GM12878 (cell line): Measurements from ENCODE around the gene DENND1A. TPM values are rescaled to one million over a fixed set of nuclear protein-coding genes. Genes with fewer than 3 reads are reported as not detected.

Experiments
- ATAC-seq: fragments of 200-7000 bp; cut with Tn5 transposase; 3 replicates; pipeline ENCODE4 v1.9.1; 2020; ENCODE audit warnings: mild to moderate bottlenecking, moderate library complexity
- BruUV-seq: library from RNA; stranded (reverse); fragments of 400-500 nt; replicated peaks from 2 replicates; lab custom pipeline; 2021; lab: Mats Ljungman, UMichigan
- CTCF ChIA-PET: fragments of 300-600 bp; sonication (Branson Sonifier 250); formaldehyde crosslinking; extraction: SDS; loops from one replicate; lab custom pipeline; 2021; ENCODE audit warnings: inconsistent platforms; lab: Yijun Ruan, JAX
- POLR2A ChIA-PET: fragments of 350-600 bp; formaldehyde crosslinking; extraction: SDS; loops from one replicate; lab custom pipeline; 2021; ENCODE audit warnings: inconsistent platforms; lab: Charles Lee
- RAD21 ChIA-PET: fragments of 300-600 bp; sonication (Branson Sonifier 250); formaldehyde crosslinking; loops from one replicate; lab custom pipeline; 2023; ENCODE audit warnings: antibody characterized with exemption; ENCODE audit not compliant: unreplicated experiment; lab: Charles Lee
- SMC1A ChIA-PET: fragments of 300-600 bp; sonication (Branson Sonifier 250); formaldehyde crosslinking; loops from one replicate; lab custom pipeline; 2023; ENCODE audit not compliant: unreplicated experiment, uncharacterized antibody; lab: Charles Lee
- DNase-seq: peaks from one replicate; pipeline ENCODE4 v3.0.0-alpha.2; 2011; ENCODE audit warnings: low read depth, low spot score
- FAIRE-seq: peaks from 3 replicates; lab custom pipeline; 2011; peaks lifted over from hg19 to GRCh38; lab: Jason Lieb, UNC
- H2AFZ ChIP-seq: 2 replicates; pipeline ENCODE4 v1.6.0; 2011; ENCODE audit warnings: low read depth, low read length, control low read depth; ENCODE audit not compliant: control insufficient read depth
- H3K27ac ChIP-seq: 2 replicates; pipeline ENCODE4 v1.5.1; 2011; ENCODE audit warnings: control low read depth; ENCODE audit not compliant: control insufficient read depth, insufficient read depth
- H3K27me3 ChIP-seq, 2 experiments: replicated peaks in 1 of 2; 2 replicates each; pipeline versions ENCODE4 v1.6.0 to v1.6.1; 2011; ENCODE audit warnings: low read length in 1 of 2; ENCODE audit not compliant: control insufficient read depth in 2 of 2, insufficient read depth in 2 of 2
- H3K36me3 ChIP-seq, 2 experiments: 2 replicates each; pipeline ENCODE4 v1.5.1; 2011; ENCODE audit warnings: low read length in 1 of 2; ENCODE audit not compliant: control insufficient read depth in 2 of 2, insufficient read depth in 2 of 2
- H3K4me1 ChIP-seq: 2 replicates; pipeline ENCODE4 v1.6.1; 2011; ENCODE audit warnings: mild to moderate bottlenecking, low read length, moderate library complexity, mixed read lengths; ENCODE audit not compliant: control insufficient read depth, insufficient read depth
- H3K4me2 ChIP-seq: 2 replicates; pipeline ENCODE4 v1.6.0; 2011; ENCODE audit warnings: control low read depth; ENCODE audit not compliant: control insufficient read depth, insufficient read depth
- H3K4me3 ChIP-seq: fragments of 200-600 bp; sonication (generic); 2 replicates; pipeline ENCODE4 v1.5.1; 2016
- H3K79me2 ChIP-seq: 2 replicates; pipeline ENCODE4 v1.6.0; 2011; ENCODE audit warnings: low read length; ENCODE audit not compliant: control insufficient read depth, insufficient read depth
- H3K9ac ChIP-seq: 2 replicates; pipeline ENCODE4 v1.8.0; 2011; ENCODE audit warnings: low read length, control low read depth, mixed read lengths; ENCODE audit not compliant: control insufficient read depth, insufficient read depth
- H3K9me3 ChIP-seq: replicated peaks from 3 replicates; pipeline ENCODE4 v1.5.1; 2011; ENCODE audit warnings: mild to moderate bottlenecking, low read length; ENCODE audit not compliant: control insufficient read depth, insufficient read depth
- H4K20me1 ChIP-seq: 2 replicates; pipeline ENCODE4 v1.6.0; 2011; ENCODE audit not compliant: control insufficient read depth, insufficient read depth
- BCL11A ChIP-seq: IDR thresholded peaks from 2 replicates; pipeline ENCODE4 v1.6.1; 2011; ENCODE audit warnings: low read depth, low read length
- BHLHE40 ChIP-seq, 2 experiments: fragments of 450-650 bp in 1 of 2; IDR thresholded peaks; 2 replicates each; pipeline ENCODE4 v1.6.1; 2011 to 2017; ENCODE audit warnings: low read depth in 2 of 2, borderline replicate concordance in 1 of 2, improper control_type of control experiment in 1 of 2, low read length in 1 of 2, mild to moderate bottlenecking in 1 of 2
- CBFB ChIP-seq: IDR thresholded peaks from 2 replicates; pipeline ENCODE4 v1.6.1; 2016; ENCODE audit warnings: antibody characterized with exemption, low read depth
- CEBPB ChIP-seq, 2 experiments: fragments of 150-350 bp in 1 of 2; IDR thresholded peaks; 2 replicates each; pipeline ENCODE4 v1.6.1; 2012 to 2014; ENCODE audit warnings: low read depth in 2 of 2, low read length in 2 of 2, borderline replicate concordance in 1 of 2, inconsistent platforms in 1 of 2
- DPF2 ChIP-seq: fragments of 450-650 bp; IDR thresholded peaks from 2 replicates; pipeline ENCODE4 v1.6.1; 2017; ENCODE audit warnings: mild to moderate bottlenecking
- FOXM1 ChIP-seq: IDR thresholded peaks from 2 replicates; pipeline ENCODE4 v1.6.1; 2012; ENCODE audit warnings: low read depth, mild to moderate bottlenecking, inconsistent platforms, low read length, moderate library complexity
- GATAD2B ChIP-seq: fragments of 450-650 bp; conservative IDR thresholded peaks from 2 replicates; pipeline ENCODE4 v1.6.1; 2017; ENCODE audit warnings: low read depth, mild to moderate bottlenecking, moderate library complexity
- IRF3 ChIP-seq: fragments of 450-650 bp; IDR thresholded peaks from 2 replicates; pipeline ENCODE4 v1.6.1; 2014; ENCODE audit warnings: mild to moderate bottlenecking
- KAT2A ChIP-seq: conservative IDR thresholded peaks from 2 replicates; pipeline ENCODE4 v1.6.1; 2011; ENCODE audit warnings: low read depth, low read length; ENCODE audit not compliant: control insufficient read depth
- NRF1 ChIP-seq: conservative IDR thresholded peaks from 2 replicates; pipeline ENCODE4 v1.6.1; 2011; ENCODE audit warnings: mild to moderate bottlenecking, low read depth, low read length, improper control_type of control experiment
- POU2F2 ChIP-seq: IDR thresholded peaks from 3 replicates; pipeline ENCODE4 v1.6.1; 2011; ENCODE audit warnings: low read depth, mild to moderate bottlenecking, low read length, borderline replicate concordance
- RAD51 ChIP-seq: fragments of 450-650 bp; IDR thresholded peaks from 2 replicates; pipeline ENCODE4 v1.6.1; 2016; ENCODE audit warnings: moderate library complexity, mild to moderate bottlenecking, inconsistent platforms
- RB1 ChIP-seq: fragments of 450-650 bp; formaldehyde crosslinking; IDR thresholded peaks from 2 replicates; pipeline ENCODE4 v1.6.1; 2017; ENCODE audit warnings: mild to moderate bottlenecking, borderline replicate concordance
- RCOR1 ChIP-seq: conservative IDR thresholded peaks from 2 replicates; pipeline ENCODE4 v1.6.1; 2012; ENCODE audit warnings: low read depth, low read length, improper control_type of control experiment
- RUNX3 ChIP-seq: IDR thresholded peaks from 2 replicates; pipeline ENCODE4 v1.6.1; 2012; ENCODE audit warnings: low read length, inconsistent platforms
- SIX5 ChIP-seq: IDR thresholded peaks from 2 replicates; pipeline ENCODE4 v1.6.1; 2011; ENCODE audit warnings: mild to moderate bottlenecking, low read depth, low read length, moderate library complexity; ENCODE audit not compliant: severe bottlenecking
- SUZ12 ChIP-seq: fragments of 200-600 bp; sonication (generic); IDR thresholded peaks from one replicate; pipeline ENCODE4 v1.6.1; 2018; ENCODE audit warnings: antibody characterized with exemption, mild to moderate bottlenecking; ENCODE audit not compliant: unreplicated experiment
- YY1 ChIP-seq: IDR thresholded peaks from 2 replicates; pipeline ENCODE4 v1.6.1; 2011; ENCODE audit warnings: low read depth, mild to moderate bottlenecking, low read length
- ZNF207 ChIP-seq: fragments of 450-650 bp; IDR thresholded peaks from 2 replicates; pipeline ENCODE4 v1.6.1; 2014; ENCODE audit warnings: antibody characterized with exemption, mild to moderate bottlenecking, borderline replicate concordance
- ZNF384 ChIP-seq: IDR thresholded peaks from 2 replicates; pipeline ENCODE4 v1.6.1; 2012; ENCODE audit warnings: low read depth, mild to moderate bottlenecking, low read length, improper control_type of control experiment, borderline replicate concordance
- WGBS: methylation state at CpG from one replicate; pipeline ENCODE4 v1.1.6; 2016; ENCODE audit warnings: low lambda C conversion rate; ENCODE audit not compliant: insufficient replicate concordance, insufficient coverage; ENCODE audit errors: missing lambda C conversion rate; 5-methylcytosine and 5-hydroxymethylcytosine counted together
- in situ Hi-C: fragments of 300-500 bp; cut with MboI; formaldehyde crosslinking; loops from 9 replicates; pipeline ENCODE4 v1.14.3; 2018; ENCODE audit warnings: mixed read lengths
- intact Hi-C: fragments of 100-400 bp; cut with micrococcal nuclease; formaldehyde crosslinking; loops from one replicate; pipeline ENCODE4 v1.14.2; 2022; ENCODE audit not compliant: unreplicated experiment
- polyA plus RNA-seq, 11 experiments: library from polyadenylated mRNA; depleted of rRNA in 4 of 11; unstranded in 6 of 11; stranded (reverse) in 5 of 11; fragments of >200 nt; fragmentation: Nextera tagmentation in 4 of 11; fragmentation: Illumina TruSeq in 1 of 11; extraction: Ambion mirVana in 4 of 11; extraction: Trizol in 1 of 11; gene quantifications; 1 replicate in 1 of 11; 2 replicates in 10 of 11; pipeline versions ENCODE4 v1.2.1 to v1.2.3, GENCODE V29; 2011 to 2016; ENCODE audit warnings: inconsistent platforms in 2 of 11, missing spikeins in 2 of 11, low read depth in 1 of 11
- total RNA-seq, 4 experiments: library from RNA; depleted of rRNA in 3 of 4; stranded (reverse); fragments of >200 nt in 3 of 4; fragmentation: Illumina TruSeq in 1 of 4; extraction: Trizol in 1 of 4; gene quantifications; 2 replicates each; pipeline versions ENCODE4 v1.2.1 to v1.2.3, GENCODE V29; 2013 to 2021

DENND1A gene
- total and polyA plus RNA-seq, 10 of the 15 experiments (the other 5 are each of a cell fraction or from before 2014, with no cell fraction given): 14.1 to 48.6 (median 35.2) TPM

GRCh38 chr9:123445116-123445515 is 484.8 kb downstream of the DENND1A start:
- H3K4me1 ChIP-seq: no peaks in the 10 kb centered on the region
- no peaks in the 10 kb centered on the region for H3K27me3 ChIP-seq
- H3K79me2 ChIP-seq: no peaks in the 10 kb centered on the region
- no TSS peak for BruUV-seq
- H3K4me2 ChIP-seq: no peak overlapping the region
- H3K4me3 ChIP-seq: no peak overlapping the region
- ChIA-PET CTCF (interaction anchor here (0.7 kb wide), 1 partner anchor 1940 kb away, joined by 3 read pairs; no protein-coding TSS in a partner anchor), POLR2A (no interaction called here), RAD21 (no interaction called here)
- H3K9me3 ChIP-seq: no peaks in the 10 kb centered on the region
- peaks cover 0 to 4% of the 10 kb centered on the region in 2 experiments; a peak in 2 of 4 replicates for H3K36me3 ChIP-seq
- DNase-seq (no peak), FAIRE-seq (no peak)
- H3K27ac ChIP-seq: no peak overlapping the region
- no peak for TF ChIP-seq YY1
- no peak for TF ChIP-seq KAT2A
- no peak for TF ChIP-seq ZNF207
- TF ChIP-seq RB1: no peak
- no peak for TF ChIP-seq POU2F2
- TF ChIP-seq, all 136 proteins: peak for 0
- Histone ChIP-seq H3K9ac (no peak overlapping the region), H4K20me1 (no peaks in the 10 kb centered on the region), H2AFZ (no peak overlapping the region)
- no peak for ATAC-seq
- intact Hi-C loops (no loop called here), in situ Hi-C loops (no loop called here)
- SMC1A ChIA-PET: no interaction called here
- 84% methylated on average over 7 of the region's 7 CpGs for WGBS

- DNase-seq: no peak
- RAD21 ChIA-PET: no interaction called here
- intact Hi-C loops (no loop called here), in situ Hi-C loops (no loop called here)
- no peaks in the 10 kb centered on the region for H3K79me2 ChIP-seq
- SMC1A ChIA-PET: interaction anchor here (1.8 kb wide), 1 partner anchor 15 kb away, joined by 8 read pairs; no protein-coding TSS in a partner anchor
- no peak overlapping the region for H3K4me2 ChIP-seq
- no peak for ATAC-seq
- no peak overlapping the region for H3K27ac ChIP-seq
- BruUV-seq: no TSS peak
- CTCF ChIA-PET: interaction anchor here (0.7 to 1.1 kb wide), 2 partner anchors 15 to 87 kb away, joined by 3 to 4 read pairs; no protein-coding TSS in a partner anchor
- H3K9ac ChIP-seq: no peak overlapping the region
- H4K20me1 ChIP-seq: no peaks in the 10 kb centered on the region
- no peak overlapping the region for H3K4me3 ChIP-seq
- POLR2A ChIA-PET: no interaction called here
- H3K4me1 ChIP-seq: no peaks in the 10 kb centered on the region
- no peak overlapping the region for H2AFZ ChIP-seq
- no peaks in the 10 kb centered on the region for H3K27me3 ChIP-seq
- H3K36me3 ChIP-seq: peaks cover 0 to 11% of the 10 kb centered on the region in 2 experiments; a peak in 3 of 4 replicates
- FAIRE-seq: no peak
- H3K9me3 ChIP-seq: no peaks in the 10 kb centered on the region
- TF ChIP-seq SIX5 (no peak), FOXM1 (no peak), CEBPB (IDR thresholded peaks at IDR 0.05; ENCODE audit: borderline replicate concordance in 1 of 2, low read depth in 2 of 2, low read length in 2 of 2) (no peak), DPF2 (no peak), GATAD2B (no peak), BCL11A (no peak), SUZ12 (no peak), RUNX3 (no peak), RAD51 (no peak), NRF1 (no peak), CBFB (no peak), RCOR1 (no peak), ZNF384 (no peak), POU2F2 (no peak), BHLHE40 (IDR thresholded peaks at IDR 0.05; ENCODE audit: borderline replicate concordance in 1 of 2, low read depth in 2 of 2, low read length in 1 of 2) (no peak), IRF3 (no peak)
Observed at GRCh38 chr9:123441769-123442168, 488.2 kb downstream of the DENND1A start.
